Right lobe of liver (tissue), 4 donors: ENCODE results near the gene RPS6KA4.

ENCODE experiments used
- POLR2A ChIP-seq: fragments of 450-650 bp; IDR thresholded peaks from one replicate; pipeline ENCODE4 v1.6.1; 2017; ENCODE audit warnings: antibody characterized with exemption, mild to moderate bottlenecking
- TF ChIP-seq, protein P1 (sequence below), 4 donors: fragments of 200-600 bp in 3 of 4; fragments of 450-650 bp in 1 of 4; IDR thresholded peaks; one replicate each; pipeline versions ENCODE4 v1.5.1 to v1.8.0; 2016 to 2022; ENCODE audit warnings: antibody characterized with exemption in 4 of 4, mild to moderate bottlenecking in 2 of 4
- donor health status: DM: no; HTN: no; CAD: no.
- donor health status: DM: no; HTN: no; CAD: no.
- donor health status: DM: no; HTN: yes; CAD: no.

DNA sequence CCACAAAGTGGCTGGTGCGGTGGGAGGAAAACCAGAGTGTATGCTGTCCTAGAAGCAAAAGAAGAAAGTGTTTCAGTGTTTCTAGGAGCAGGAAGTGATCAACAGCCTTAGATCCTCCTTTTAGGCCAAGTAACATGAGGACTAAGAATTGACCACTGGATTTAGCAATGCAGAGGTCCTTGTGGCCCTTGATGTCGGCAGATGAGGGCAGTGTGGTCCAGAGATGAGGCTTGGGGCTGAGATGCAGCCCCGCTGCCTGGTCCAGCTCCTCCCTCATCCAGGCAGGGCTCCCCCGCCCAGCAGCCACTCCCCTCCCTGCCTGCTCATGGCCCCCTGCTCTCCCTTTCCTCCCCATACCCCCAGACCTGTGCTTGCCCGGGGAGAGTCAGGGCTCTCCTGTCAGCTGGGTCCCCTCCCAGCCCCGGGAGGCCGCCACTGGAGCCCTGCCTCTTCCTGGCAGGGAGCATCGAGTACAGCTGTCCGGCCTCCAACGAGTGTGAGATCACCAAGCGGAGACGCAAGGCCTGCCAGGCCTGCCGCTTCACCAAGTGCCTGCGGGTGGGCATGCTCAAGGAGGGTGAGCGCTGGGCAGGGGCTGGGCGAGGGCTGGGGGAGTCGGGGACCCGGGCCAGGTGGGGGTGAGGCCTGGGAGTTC lies 45.3 kb upstream of the RPS6KA4 start:
- TF ChIP-seq, protein P1, sequence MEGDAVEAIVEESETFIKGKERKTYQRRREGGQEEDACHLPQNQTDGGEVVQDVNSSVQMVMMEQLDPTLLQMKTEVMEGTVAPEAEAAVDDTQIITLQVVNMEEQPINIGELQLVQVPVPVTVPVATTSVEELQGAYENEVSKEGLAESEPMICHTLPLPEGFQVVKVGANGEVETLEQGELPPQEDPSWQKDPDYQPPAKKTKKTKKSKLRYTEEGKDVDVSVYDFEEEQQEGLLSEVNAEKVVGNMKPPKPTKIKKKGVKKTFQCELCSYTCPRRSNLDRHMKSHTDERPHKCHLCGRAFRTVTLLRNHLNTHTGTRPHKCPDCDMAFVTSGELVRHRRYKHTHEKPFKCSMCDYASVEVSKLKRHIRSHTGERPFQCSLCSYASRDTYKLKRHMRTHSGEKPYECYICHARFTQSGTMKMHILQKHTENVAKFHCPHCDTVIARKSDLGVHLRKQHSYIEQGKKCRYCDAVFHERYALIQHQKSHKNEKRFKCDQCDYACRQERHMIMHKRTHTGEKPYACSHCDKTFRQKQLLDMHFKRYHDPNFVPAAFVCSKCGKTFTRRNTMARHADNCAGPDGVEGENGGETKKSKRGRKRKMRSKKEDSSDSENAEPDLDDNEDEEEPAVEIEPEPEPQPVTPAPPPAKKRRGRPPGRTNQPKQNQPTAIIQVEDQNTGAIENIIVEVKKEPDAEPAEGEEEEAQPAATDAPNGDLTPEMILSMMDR (IDR thresholded peaks at IDR 0.05), result no peak
- no peak for TF ChIP-seq POLR2A
